GM19023 (cell line): ENCODE results near the gene BEST4.
A peak's percentile ranks its signal among the peaks of the same experiment; 100 is the strongest.
"Not testable (repeated sequence)": the region's sequence is repeated elsewhere in the genome, so short reads cannot be mapped to it uniquely, and the experiment has no call there.

Source experiments
- ATAC-seq: cut with Tn5 transposase; IDR thresholded peaks from one replicate; pipeline ENCODE4 v1.9.1; 2021; ENCODE audit warnings: mild to moderate bottlenecking, moderate library complexity; ENCODE audit not compliant: unreplicated experiment

The BEST4 gene

GRCh38 chr1:44778705-44779576 is 9.0 kb downstream of the BEST4 start:
- ATAC-seq = no peak

- ATAC-seq = no peak
Observed at GRCh38 chr1:44777969-44778635, 9.9 kb downstream of the BEST4 start.

GRCh38 chr1:44777547-44777946 is 10.4 kb downstream of the BEST4 start:
- no peak for ATAC-seq

GRCh38 chr1:44776730-44777068 is 11.3 kb downstream of the BEST4 start:
- no peak for ATAC-seq

GRCh38 chr1:44775930-44776729 is 11.8 kb downstream of the BEST4 start:
- peak; percentile 27 for ATAC-seq

- ATAC-seq = peak; percentile 69
Observed at GRCh38 chr1:44775078-44775929, 12.7 kb downstream of the BEST4 start, which contains the start of gene RPS8. TSS of gene RPS8 (plus strand) at chr1:44775540. CDS start at chr1:44775597, 57 bp downstream.

- ATAC-seq = not testable (repeated sequence)
Observed at GRCh38 chr1:44766421-44766820, 21.5 kb downstream of the BEST4 start.

GRCh38 chr1:44760876-44761275 is 27.1 kb downstream of the BEST4 start:
- ATAC-seq = no peak

- no peak for ATAC-seq
Observed at GRCh38 chr1:44759077-44759476, 28.9 kb downstream of the BEST4 start.

GRCh38 chr1:44757420-44757819 is 30.6 kb downstream of the BEST4 start:
- no peak for ATAC-seq

GRCh38 chr1:44747878-44748277 is 40.1 kb downstream of the BEST4 start:
- no peak for ATAC-seq

GRCh38 chr1:44743211-44743610 is 44.8 kb downstream of the BEST4 start:
- no peak for ATAC-seq

GRCh38 chr1:44740179-44740617 is 47.8 kb downstream of the BEST4 start:
- no peak for ATAC-seq

GRCh38 chr1:44739307-44740178 is 48.4 kb downstream of the BEST4 start, which contains the start of gene KIF2C:
TSS of gene KIF2C (plus strand) at chr1:44739837. CDS start at chr1:44739933, 96 bp downstream.
- ATAC-seq = peak; percentile 96

- not testable (repeated sequence) for ATAC-seq
Observed at GRCh38 chr1:44738953-44739306, 49.0 kb downstream of the BEST4 start.

- no peak for ATAC-seq
Observed at GRCh38 chr1:44735992-44736391, 52.0 kb downstream of the BEST4 start.

GRCh38 chr1:44733784-44734183 is 54.2 kb downstream of the BEST4 start:
- ATAC-seq = no peak
